HG03066 (cell line): Measurements from ENCODE around the gene PER1.

Source experiments
- ATAC-seq: cut with Tn5 transposase; IDR thresholded peaks from one replicate; pipeline ENCODE4 v1.9.1; 2021; ENCODE audit warnings: low read depth; ENCODE audit not compliant: unreplicated experiment

Gene PER1

DNA sequence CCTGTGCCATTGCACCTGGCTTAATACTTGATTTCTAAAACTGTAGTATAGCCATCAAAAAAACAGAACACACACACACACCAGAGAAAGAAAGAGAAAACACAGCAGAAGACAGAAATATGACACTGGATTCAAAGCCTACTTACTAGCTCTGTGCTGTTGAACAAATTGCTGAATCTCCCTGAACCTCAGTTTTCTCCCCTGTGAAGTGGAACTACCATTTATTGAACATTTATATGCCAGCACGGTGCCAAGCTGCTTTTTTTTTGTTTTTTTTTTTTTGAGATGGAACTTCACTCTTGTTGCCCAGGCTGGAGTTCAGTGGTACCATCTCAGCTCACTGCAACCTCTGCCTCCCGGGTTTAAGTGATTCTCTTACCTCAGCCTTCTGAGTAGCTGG lies 51.4 kb downstream of the PER1 start:
- no peak for ATAC-seq

DNA sequence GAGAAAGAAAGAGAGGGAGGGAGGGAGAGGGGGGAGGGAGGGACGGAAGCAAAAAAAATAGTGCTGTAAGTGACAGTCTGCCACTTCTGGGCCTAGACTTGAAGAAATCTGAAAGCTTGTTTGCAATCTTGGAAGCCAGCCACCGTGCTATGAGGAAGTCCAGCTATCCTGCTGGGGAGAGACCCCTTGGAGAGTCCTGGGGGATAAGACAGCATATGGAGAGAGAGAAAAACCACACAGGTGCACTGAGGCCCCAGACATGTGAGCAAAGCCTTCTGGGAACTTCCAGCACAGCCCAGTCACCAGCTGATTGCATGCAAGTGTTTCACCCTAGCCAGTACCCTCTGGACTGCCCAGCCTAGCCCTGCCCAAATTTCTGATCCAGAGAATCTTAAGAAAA lies 52.1 kb downstream of the PER1 start:
- no peak for ATAC-seq

DNA sequence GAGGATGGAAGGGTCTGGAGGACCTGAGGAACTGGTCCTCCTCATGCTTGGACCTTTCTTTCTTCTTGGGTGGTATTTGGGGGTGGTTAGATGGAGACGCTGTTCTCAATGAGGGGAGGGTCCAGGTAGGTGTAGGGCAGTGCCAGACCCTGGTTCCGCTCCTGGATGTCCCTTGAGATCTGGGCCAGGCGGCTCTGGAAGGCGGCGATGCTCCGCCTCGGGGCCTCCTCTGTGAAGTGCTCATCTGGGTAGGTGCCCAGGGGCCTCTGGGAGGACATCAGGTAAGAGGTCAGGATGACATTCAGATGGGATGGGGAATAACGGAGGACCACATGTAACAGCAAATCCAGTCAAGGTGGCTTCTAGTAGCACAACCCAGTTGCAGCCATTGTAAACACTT lies 55.7 kb downstream of the PER1 start:
- ATAC-seq: no peak

DNA sequence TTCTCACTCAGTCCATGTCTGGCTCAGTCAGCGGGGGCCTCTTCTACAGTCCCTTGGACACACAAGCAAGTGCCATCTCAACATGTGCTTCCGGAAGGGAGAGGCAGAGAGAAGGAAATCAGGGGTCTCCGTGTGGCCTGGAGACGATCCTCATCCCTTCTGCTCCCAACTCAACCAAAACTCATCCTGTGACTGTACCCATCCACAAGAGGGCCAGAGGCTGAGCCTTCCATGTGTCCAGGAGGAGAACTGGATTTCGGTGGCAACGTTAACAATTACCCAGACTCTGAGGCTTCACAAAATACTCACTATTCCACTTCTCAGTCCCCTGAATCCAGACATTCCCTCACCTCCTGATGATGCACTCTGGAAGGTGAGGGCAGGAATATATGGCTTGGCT lies 56.8 kb downstream of the PER1 start:
- ATAC-seq: no peak

DNA sequence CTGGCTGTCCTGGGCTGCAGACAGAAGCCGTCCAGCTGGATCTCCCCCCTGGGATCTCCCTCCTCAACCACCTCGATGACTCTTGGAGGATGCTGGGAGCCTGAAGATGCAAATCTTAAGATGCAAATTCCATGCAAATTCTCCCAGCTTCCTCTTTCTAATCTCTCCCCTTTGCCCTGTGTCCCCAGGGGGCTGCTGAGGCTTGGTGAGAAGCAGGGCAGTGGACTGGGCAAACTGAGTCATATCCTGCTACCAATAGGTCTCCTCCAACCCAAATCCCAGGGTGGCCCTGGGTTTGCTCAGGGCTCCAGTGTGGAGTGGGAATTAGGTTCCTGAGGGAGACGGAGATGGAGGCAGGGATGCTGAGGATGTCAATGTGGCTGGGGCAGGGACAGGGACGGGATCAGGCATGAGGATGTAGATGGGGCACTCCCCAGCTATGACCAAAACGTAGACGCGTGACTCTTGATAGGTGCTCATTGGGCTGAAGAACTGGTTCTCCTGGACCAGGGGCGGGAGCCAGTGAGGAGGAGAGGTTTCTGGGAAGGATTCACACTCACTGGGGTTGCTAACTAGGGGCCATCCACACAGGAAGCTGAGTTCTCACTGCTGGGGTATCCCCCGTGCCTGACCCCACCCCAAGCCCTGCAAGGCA lies 61.0 kb downstream of the PER1 start:
- peak; percentile 63 for ATAC-seq
